NCI-H748 (cell line): ENCODE data around the gene POMC.
"Not testable (repeated sequence)": the region's sequence is repeated elsewhere in the genome, so short reads cannot be mapped to it uniquely, and the experiment has no call there.

ENCODE experiments used
- DNase-seq: peaks from one replicate; lab custom pipeline; 2025; ENCODE audit not compliant: unreplicated experiment; lab: John Stamatoyannopoulos, UW

POMC gene

DNA sequence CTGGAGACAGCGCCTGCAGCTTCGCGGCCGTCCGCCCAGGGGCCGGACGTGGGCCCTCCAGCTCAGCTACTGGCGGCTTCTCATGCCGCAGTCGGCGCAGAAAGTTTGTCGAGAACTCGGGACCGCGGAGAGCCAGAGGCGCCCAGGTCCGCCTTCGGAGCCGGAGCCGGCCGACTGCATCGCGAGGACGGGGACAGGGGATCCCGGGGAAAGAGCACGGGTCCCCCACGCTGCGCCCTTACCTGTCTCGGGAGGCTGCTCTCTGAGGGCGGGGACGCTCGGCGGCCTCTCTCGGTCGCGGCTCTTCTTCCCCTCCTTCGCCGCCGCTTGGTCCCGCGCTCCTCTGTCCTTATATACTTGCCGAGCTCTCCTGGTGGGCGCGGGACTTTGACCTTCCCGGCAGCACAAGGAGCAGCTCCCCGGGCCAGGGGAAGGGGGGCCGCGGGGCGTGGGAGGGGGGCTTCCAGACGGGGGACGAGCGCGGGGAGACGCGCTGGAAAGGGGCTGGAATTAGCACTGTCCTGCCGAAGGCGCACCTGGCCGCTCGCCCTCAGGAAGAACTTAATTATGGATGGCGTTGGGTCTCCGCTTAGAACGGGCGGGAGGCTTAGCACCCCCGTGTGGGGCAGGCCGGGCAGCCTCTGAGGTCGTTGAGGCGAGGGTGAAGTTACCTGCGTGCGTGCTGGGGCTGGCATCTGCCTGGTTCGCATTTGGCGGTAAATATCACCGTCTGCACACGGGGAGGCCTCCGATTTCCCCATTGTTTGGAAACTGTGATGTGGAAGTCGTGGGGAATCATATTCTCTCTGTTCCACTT, at the start of gene POMC:
POMC (minus strand) TSS at position 325 of the 817 bp plus-strand sequence. CDS start 3,808 bp downstream, outside the sequence.
- DNase-seq: peak; percentile 73

- no peak for DNase-seq
Measured at GRCh38 chr2:25218100-25218499, 49.7 kb upstream of the POMC start.

GRCh38 chr2:25215948-25216679, 47.7 kb upstream of the POMC start:
- DNase-seq: no peak

GRCh38 chr2:25215232-25215631, 46.9 kb upstream of the POMC start:
- no peak for DNase-seq

DNA sequence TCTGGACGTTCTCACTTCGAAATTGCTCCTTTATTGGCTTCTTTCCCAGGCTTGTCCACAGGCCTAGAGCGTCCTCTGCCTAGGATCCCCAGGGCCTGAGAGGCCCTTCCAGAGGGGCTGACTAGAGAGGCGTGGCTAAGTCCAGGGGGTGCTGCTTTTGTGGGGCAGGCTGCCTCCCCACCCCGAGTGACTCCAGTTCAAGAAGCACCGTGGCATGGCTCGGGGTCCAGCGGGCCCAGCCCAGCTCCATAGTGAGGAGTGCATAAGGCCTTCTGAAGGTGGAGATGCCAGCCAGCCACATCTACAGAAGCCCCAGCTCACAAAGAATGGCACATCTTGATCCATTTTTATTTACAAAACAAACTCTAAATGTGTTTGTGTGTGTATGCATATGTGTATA, 44.8 kb upstream of the POMC start:
- no peak for DNase-seq

GRCh38 chr2:25210923-25211322, 42.5 kb upstream of the POMC start:
- DNase-seq: not testable (repeated sequence)

DNA sequence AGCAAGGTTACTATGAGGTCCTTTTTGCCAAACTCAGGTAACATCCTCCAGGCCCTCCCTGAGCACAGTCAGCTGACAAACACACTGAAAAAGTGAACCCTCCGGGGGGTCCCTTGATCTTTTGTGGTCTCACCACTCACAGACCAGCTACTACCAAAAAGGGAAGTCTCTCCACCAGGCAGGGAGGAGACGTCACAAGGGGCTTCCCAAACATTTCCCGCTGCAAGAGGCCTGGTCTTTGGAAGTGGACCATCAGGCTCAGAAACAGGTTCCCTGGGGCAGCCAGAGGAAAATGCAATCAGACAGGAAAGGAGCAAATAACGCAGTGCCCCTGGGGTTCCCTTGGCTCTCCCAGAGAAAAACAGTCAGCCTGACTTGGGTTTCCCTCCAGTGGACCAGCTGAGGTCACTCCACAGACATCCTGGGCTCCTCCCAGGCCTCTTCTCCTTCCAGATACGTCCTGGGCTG, 38.7 kb upstream of the POMC start:
- DNase-seq: no peak

DNA sequence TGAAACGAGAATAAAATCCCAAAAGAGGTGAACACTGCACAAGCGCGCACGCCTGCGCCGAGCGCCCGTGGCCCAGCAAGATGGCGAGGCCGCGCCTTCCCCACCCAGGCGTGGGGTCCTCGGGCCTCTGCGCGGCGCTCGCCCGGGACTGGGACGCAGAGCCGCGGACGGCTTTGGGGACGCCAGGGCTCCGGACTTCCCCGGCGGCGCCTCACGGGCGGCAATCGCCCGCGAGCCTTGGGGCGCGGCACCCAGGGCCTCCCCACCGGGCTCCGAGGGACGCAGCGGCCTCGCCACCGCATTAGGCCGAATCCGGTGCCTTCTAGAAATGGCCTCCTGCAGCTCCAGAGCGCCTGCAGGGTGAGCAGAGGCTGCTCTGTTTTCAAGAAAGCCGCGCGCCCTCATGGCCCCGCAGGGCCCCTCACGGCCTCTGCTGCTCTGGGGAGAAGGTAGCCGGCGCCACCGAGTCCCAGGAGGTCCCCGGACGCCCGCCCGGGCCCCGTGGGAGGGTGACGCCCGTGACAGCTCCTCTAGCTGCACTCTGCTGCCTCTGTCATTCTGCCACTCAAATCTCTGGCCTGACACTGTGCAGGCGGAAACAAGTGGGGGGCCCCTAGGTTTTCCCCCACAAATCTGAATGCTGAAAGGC, 35.9 kb upstream of the POMC start:
- no peak for DNase-seq

DNA sequence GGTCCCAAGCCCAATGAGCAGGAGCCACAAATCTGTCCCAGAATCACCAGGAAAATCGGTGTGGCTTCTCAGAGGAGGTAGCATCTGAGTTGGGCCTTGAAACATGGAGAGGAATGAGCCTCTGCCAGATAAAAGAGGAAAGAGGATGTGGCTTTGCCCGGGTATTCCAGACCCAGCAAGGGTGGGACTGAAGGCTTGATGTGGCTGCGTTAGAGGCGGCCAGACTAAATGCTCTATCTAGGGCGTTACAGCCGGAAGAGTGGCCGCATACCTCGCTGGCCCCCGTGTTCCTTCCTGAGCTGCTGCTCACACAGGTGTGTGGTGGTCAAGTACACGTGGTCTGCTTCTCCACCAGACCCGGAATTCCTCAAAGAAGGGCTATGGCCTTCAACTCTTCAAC, 33.9 kb upstream of the POMC start:
- DNase-seq: no peak

GRCh38 chr2:25201794-25202193, 33.4 kb upstream of the POMC start:
- no peak for DNase-seq

DNA sequence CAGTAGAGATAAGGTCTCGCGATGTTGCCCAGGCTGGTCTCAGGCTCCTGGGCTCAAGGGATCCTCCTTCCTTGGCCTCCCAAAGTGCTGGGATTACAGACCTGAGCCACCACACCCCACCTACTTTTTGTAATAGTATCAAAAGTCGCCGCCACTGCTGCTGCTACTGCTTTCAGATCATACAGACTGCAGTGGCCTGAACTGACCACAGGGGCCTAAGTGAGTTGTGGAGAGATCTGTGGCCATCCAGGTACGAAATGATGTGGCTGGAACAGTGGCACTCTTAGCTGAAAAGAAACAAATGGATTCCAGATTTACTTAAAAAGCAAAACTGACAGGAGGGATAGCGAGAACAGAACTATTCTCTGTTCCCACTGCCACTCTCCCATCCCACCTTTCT, 32.9 kb upstream of the POMC start:
- DNase-seq: no peak

- no peak for DNase-seq
Measured at GRCh38 chr2:25198576-25198975, 30.2 kb upstream of the POMC start.

DNA sequence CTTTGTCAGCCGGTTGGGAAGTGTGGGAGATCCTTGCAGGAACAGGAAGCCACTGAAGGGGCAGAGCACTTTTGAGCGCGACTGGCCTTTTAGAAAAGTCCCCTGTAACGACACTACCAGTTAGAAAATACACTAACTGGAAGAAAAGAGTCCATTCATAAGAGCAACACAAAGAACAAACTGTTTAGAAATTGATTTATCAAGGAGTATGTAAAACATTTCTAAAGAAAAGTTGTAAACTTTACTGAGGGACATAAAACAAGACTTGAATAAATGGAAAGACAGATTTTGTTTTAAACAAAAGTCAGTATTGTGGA, 29.8 kb upstream of the POMC start:
- DNase-seq: no peak

- no peak for DNase-seq
Measured at GRCh38 chr2:25197336-25198208, 29.2 kb upstream of the POMC start.

GRCh38 chr2:25194576-25195122, 26.3 kb upstream of the POMC start:
- DNase-seq: no peak

DNA sequence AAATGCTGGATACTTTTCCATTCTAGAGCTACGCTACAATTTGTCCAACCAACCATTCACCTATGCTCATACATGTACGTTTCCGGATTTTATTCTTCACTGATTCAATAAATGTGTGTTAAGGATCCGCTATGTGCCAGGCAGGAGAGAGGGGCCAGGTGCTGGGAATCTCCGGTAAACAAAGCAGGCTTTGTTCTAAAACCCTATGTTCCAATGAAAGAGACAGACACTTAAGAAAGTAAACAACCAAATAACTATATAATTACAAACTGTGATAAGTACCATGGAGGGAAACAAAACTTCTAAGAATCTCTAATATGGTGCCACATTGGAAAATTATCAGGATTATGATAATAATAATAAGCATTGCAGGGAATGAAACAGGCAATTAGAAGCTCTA, 22.2 kb upstream of the POMC start:
- peak; percentile 81 for DNase-seq

DNA sequence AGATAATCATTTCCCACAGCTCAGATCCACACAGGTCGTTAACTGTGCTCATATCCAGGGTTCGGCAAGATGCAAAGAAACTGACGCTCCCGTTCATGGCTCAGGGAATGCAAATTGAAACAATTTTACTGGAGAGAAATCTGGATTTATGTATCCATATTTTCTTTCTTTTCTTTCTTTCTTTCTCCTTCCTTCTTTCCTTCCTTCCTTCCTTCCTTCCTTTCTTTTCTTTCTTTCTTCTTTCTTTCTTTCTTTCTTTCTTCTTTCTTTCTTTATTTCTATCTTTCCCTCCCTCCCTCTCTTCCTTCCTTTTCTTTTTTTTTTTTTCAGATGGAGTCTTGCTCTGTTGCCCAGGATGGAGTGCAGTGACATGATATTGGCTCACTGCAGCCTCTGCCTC, 20.0 kb upstream of the POMC start:
- DNase-seq: no peak

DNA sequence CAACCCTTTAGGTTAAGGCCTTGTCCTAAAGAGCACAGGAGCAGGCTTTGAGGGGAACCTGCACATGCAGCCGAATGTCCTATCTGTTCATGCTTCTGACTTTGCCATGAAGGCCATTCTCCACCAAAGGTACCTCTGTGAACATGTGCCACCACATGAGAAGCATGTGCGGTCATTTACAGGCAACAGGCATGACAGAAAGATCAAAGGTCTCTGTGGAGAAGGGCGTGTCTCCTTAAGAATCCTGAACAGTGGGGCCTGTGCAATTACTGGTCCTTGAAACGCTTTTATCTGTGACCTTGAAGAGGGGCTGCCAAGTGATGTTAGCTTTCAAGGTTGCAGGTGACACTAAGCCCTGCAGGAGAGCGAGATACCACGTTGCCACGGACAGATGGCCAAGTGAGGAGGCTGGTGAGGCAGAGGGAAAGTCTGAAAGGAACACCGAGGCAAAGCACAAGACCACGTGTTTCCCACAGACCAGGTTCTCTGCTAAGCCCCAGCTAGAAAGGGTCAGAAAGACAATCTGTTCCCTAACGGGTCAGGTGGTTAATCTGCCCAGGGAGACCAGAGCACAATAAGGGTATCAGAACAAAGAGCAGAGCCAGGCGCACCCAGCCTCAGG, 19.5 kb upstream of the POMC start:
- no peak for DNase-seq

GRCh38 chr2:25184254-25184653, 15.9 kb upstream of the POMC start:
- peak; percentile 38 for DNase-seq

GRCh38 chr2:25178976-25179375, 10.6 kb upstream of the POMC start:
- no peak for DNase-seq
